HepG2 (cell line): Measurements from ENCODE around the gene PAN3. TPM values are rescaled to one million over a fixed set of nuclear protein-coding genes. Genes with fewer than 3 reads are reported as not detected.

Experiments used
- BORCS8-MEF2B ChIP-seq: sonication (generic); formaldehyde crosslinking; IDR thresholded peaks from 2 replicates; pipeline ENCODE4 v1.8.0; 2022; ENCODE audit warnings: mild to moderate bottlenecking, missing genetic modification reagents
- BRD4 ChIP-seq: sonication (generic); formaldehyde crosslinking; IDR thresholded peaks from 2 replicates; pipeline ENCODE4 v1.4.0; 2020; ENCODE audit warnings: missing genetic modification reagents
- CBX2 ChIP-seq, 2 experiments: fragments of 200-600 bp in 1 of 2; sonication (generic); formaldehyde crosslinking in 1 of 2; IDR thresholded peaks; 2 replicates each; pipeline versions ENCODE4 v1.7.0 to v1.8.1; 2018 to 2022; ENCODE audit warnings: low read depth in 2 of 2, low read length in 1 of 2, mild to moderate bottlenecking in 1 of 2, missing genetic modification reagents in 1 of 2
- FLYWCH1 ChIP-seq: sonication (generic); formaldehyde crosslinking; IDR thresholded peaks from 2 replicates; pipeline ENCODE4 v1.8.1; 2023; ENCODE audit warnings: mild to moderate bottlenecking, missing genetic modification reagents
- JUND ChIP-seq: sonication (generic); formaldehyde crosslinking; IDR thresholded peaks from 2 replicates; pipeline ENCODE4 v1.8.0; 2022; ENCODE audit warnings: mild to moderate bottlenecking, missing genetic modification reagents
- KMT2B ChIP-seq: IDR thresholded peaks from 2 replicates; pipeline ENCODE4 v1.6.1; 2016; ENCODE audit warnings: missing genetic modification reagents, missing compliant biosample characterization
- RFX5 ChIP-seq: IDR thresholded peaks from 2 replicates; pipeline ENCODE4 v1.6.1; 2011; ENCODE audit warnings: low read depth, low read length, improper control_type of control experiment
- SAFB2 ChIP-seq: sonication (generic); formaldehyde crosslinking; IDR thresholded peaks from 2 replicates; pipeline ENCODE4 v1.5.1; 2020; ENCODE audit warnings: missing genetic modification reagents, low read depth, mild to moderate bottlenecking, borderline replicate concordance
- SALL1 ChIP-seq: sonication (generic); formaldehyde crosslinking; IDR thresholded peaks from 2 replicates; pipeline ENCODE4 v1.8.0; 2022; ENCODE audit warnings: mild to moderate bottlenecking, missing genetic modification reagents
- SNRNP70 ChIP-seq: fragments of 200-400 bp; formaldehyde crosslinking; IDR thresholded peaks from 2 replicates; pipeline ENCODE4 v1.6.1; 2017; ENCODE audit warnings: mild to moderate bottlenecking, low read depth, low read length, moderate library complexity
- TBP ChIP-seq: sonication (generic); formaldehyde crosslinking; IDR thresholded peaks from 2 replicates; pipeline ENCODE4 v1.5.0; 2020; ENCODE audit warnings: missing genetic modification reagents
- YY1 ChIP-seq: IDR thresholded peaks from 2 replicates; pipeline ENCODE4 v1.6.1; 2011; ENCODE audit warnings: low read length, low read depth, moderate library complexity, mild to moderate bottlenecking; ENCODE audit not compliant: insufficient read depth, insufficient replicate concordance
- ZNF12 ChIP-seq: sonication (generic); formaldehyde crosslinking; IDR thresholded peaks from 2 replicates; pipeline ENCODE4 v1.5.0; 2020; ENCODE audit warnings: missing genetic modification reagents
- ZNF232 ChIP-seq: sonication (generic); formaldehyde crosslinking; IDR thresholded peaks from 2 replicates; pipeline ENCODE4 v1.4.0; 2020; ENCODE audit warnings: missing genetic modification reagents, borderline replicate concordance
- ZNF33A ChIP-seq: sonication (generic); formaldehyde crosslinking; IDR thresholded peaks from 2 replicates; pipeline ENCODE4 v1.5.1; 2020; ENCODE audit warnings: missing genetic modification reagents, mild to moderate bottlenecking, moderate library complexity, borderline replicate concordance
- ZNF501 ChIP-seq: sonication (generic); formaldehyde crosslinking; IDR thresholded peaks from 2 replicates; pipeline ENCODE4 v1.5.1; 2020; ENCODE audit warnings: mild to moderate bottlenecking, moderate library complexity, missing genetic modification reagents
- ZNF564 ChIP-seq: sonication (generic); formaldehyde crosslinking; IDR thresholded peaks from 2 replicates; pipeline ENCODE4 v1.8.1; 2023; ENCODE audit warnings: mild to moderate bottlenecking, missing genetic modification reagents
- ZNF619 ChIP-seq: sonication (generic); formaldehyde crosslinking; IDR thresholded peaks from 2 replicates; pipeline ENCODE4 v1.4.0; 2020; ENCODE audit warnings: mild to moderate bottlenecking, missing genetic modification reagents
- polyA plus RNA-seq, 8 experiments: library from polyadenylated mRNA; depleted of rRNA in 3 of 8; stranded (reverse) in 7 of 8; unstranded in 1 of 8; fragments of >200 nt; fragmentation: Illumina TruSeq in 4 of 8; extraction: Trizol in 4 of 8; gene quantifications; 2 replicates each; pipeline versions ENCODE4 v1.2.1 to v1.2.3, GENCODE V29; 2011 to 2016; ENCODE audit warnings: low read depth in 4 of 8, missing spikeins in 1 of 8, mixed read lengths in 1 of 8; ENCODE audit not compliant: insufficient read depth in 1 of 8
- total RNA-seq, 5 experiments: library from RNA; depleted of rRNA; stranded (reverse); fragments of >200 nt; fragmentation: Illumina TruSeq; extraction: Trizol; gene quantifications; 2 replicates each; pipeline ENCODE4 v1.2.3, GENCODE V29; 2016; ENCODE audit warnings: low read depth in 1 of 5
- TF ChIP-seq, protein P1 (sequence below): sonication (generic); formaldehyde crosslinking; IDR thresholded peaks from 2 replicates; pipeline ENCODE4 v1.4.0; 2020; ENCODE audit warnings: missing genetic modification reagents, borderline replicate concordance
- TF ChIP-seq, protein P2 (sequence below): sonication (generic); formaldehyde crosslinking; IDR thresholded peaks from 2 replicates; pipeline ENCODE4 v1.5.1; 2020; ENCODE audit warnings: missing genetic modification reagents, mild to moderate bottlenecking, borderline replicate concordance
- TF ChIP-seq, protein P3 (sequence below), 2 experiments: sonication (generic) in 1 of 2; formaldehyde crosslinking in 1 of 2; IDR thresholded peaks; 2 replicates each; pipeline versions ENCODE4 v1.5.1 to v1.6.1; 2011 to 2020; ENCODE audit warnings: borderline replicate concordance in 1 of 2, low read depth in 1 of 2, low read length in 1 of 2, mild to moderate bottlenecking in 1 of 2, missing genetic modification reagents in 1 of 2, moderate library complexity in 1 of 2
- TF ChIP-seq, protein P4 (sequence below): sonication (generic); formaldehyde crosslinking; IDR thresholded peaks from 2 replicates; pipeline ENCODE4 v1.4.0; 2020; ENCODE audit warnings: missing genetic modification reagents
- TF ChIP-seq, protein P5 (sequence below): IDR thresholded peaks from 2 replicates; pipeline ENCODE4 v1.6.1; 2012; ENCODE audit warnings: inconsistent platforms

Gene PAN3
- total and polyA plus RNA-seq, 2 of the 13 experiments (the other 11 are each of a cell fraction or from before 2014, with no cell fraction given), result 9.7 to 10.6 TPM

DNA sequence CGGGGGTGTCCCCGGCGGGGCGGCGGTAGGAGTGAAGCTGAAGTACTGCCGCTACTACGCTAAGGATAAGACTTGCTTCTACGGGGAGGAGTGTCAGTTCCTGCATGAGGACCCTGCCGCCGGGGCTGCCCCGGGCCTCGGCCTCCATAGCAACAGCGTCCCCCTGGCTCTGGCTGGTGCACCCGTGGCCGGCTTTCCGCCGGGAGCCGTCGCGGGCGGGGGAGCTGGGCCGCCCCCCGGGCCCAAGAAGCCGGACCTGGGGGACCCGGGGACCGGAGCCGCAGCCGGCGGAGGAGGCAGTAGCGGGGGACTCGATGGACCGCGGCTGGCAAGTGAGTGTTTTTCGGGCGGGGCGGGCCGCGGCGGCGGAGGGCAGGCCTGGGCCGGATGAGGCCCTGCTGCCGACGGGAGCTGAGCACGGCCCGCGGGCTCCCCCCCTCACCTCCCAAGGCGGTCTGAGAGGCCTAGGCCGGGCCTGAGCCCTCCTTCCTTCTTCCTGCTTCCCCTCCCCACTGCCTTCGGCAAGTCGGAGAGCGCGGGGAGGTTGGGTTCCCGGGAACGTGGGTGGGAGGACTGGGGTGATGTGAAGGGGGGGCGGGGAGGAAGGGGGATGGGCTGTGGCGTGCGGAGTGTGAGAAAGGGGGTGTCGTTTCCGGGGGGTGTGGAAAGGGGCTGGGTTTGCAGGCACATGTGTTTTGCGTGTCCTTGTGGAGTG is 568 bp downstream of the PAN3 start (continued):
- TF ChIP-seq SNRNP70 (no peak), BORCS8-MEF2B (CRISPR knock-in tag) (no peak), ZNF619 (CRISPR knock-in tag) (no peak), TBP (CRISPR knock-in tag) (no peak), ZNF501 (CRISPR knock-in tag) (no peak), KMT2B (CRISPR knock-in tag) (no peak), YY1 (no peak), BRD4 (no peak), SAFB2 (CRISPR knock-in tag) (no peak), ZNF12 (CRISPR knock-in tag) (0 out of 2 replicates have a peak, but pooled peaks have one; percentile 18), FLYWCH1 (no peak), ZNF564 (CRISPR knock-in tag) (no peak), JUND (no peak), ZNF33A (no peak), SALL1 (CRISPR knock-in tag) (peak; percentile 36; the same call in 1 of the 2 replicates), CBX2 (IDR thresholded peaks at IDR 0.05; ENCODE audit: low read depth, low read length) (no peak), CBX2 (CRISPR knock-in tag; IDR thresholded peaks at IDR 0.05; ENCODE audit: low read depth) (no peak), RFX5 (no peak), ZNF232 (CRISPR knock-in tag) (no peak)
- TF ChIP-seq, protein P1, sequence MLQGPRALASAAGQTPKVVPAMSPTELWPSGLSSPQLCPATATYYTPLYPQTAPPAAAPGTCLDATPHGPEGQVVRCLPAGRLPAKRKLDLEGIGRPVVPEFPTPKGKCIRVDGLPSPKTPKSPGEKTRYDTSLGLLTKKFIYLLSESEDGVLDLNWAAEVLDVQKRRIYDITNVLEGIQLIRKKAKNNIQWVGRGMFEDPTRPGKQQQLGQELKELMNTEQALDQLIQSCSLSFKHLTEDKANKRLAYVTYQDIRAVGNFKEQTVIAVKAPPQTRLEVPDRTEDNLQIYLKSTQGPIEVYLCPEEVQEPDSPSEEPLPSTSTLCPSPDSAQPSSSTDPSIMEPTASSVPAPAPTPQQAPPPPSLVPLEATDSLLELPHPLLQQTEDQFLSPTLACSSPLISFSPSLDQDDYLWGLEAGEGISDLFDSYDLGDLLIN, result no peak
- TF ChIP-seq, protein P2, sequence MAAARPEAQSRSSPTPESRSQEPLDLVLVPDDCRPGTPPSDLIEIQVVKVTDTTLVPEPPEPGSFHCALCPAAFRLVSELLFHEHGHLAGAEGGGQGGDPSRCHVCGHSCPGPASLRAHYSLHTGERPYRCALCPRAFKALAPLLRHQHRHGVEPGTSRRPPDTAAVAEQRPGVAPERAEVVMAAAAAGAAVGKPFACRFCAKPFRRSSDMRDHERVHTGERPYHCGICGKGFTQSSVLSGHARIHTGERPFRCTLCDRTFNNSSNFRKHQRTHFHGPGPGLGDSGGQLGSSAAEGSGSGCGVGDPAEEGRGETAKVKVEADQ (CRISPR knock-in tag), result no peak
- TF ChIP-seq, protein P3, sequence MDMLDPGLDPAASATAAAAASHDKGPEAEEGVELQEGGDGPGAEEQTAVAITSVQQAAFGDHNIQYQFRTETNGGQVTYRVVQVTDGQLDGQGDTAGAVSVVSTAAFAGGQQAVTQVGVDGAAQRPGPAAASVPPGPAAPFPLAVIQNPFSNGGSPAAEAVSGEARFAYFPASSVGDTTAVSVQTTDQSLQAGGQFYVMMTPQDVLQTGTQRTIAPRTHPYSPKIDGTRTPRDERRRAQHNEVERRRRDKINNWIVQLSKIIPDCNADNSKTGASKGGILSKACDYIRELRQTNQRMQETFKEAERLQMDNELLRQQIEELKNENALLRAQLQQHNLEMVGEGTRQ (IDR thresholded peaks at IDR 0.05; ENCODE audit: low read depth, low read length), result no peak
- TF ChIP-seq, protein P3 (CRISPR knock-in tag; IDR thresholded peaks at IDR 0.05; ENCODE audit: borderline replicate concordance), result no peak
- TF ChIP-seq, protein P4, sequence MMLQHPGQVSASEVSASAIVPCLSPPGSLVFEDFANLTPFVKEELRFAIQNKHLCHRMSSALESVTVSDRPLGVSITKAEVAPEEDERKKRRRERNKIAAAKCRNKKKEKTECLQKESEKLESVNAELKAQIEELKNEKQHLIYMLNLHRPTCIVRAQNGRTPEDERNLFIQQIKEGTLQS, result no peak
- TF ChIP-seq, protein P5, sequence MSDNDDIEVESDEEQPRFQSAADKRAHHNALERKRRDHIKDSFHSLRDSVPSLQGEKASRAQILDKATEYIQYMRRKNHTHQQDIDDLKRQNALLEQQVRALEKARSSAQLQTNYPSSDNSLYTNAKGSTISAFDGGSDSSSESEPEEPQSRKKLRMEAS, result peak; percentile 72
